NCI-H748 (cell line): ENCODE data around the gene MECR.
"Not testable (repeated sequence)": the region's sequence is repeated elsewhere in the genome, so short reads cannot be mapped to it uniquely, and the experiment has no call there.

Source experiments
- DNase-seq: peaks from one replicate; lab custom pipeline; 2025; ENCODE audit not compliant: unreplicated experiment; lab: John Stamatoyannopoulos, UW

Gene MECR

GRCh38 chr1:29172415-29172939 is 58.3 kb downstream of the MECR start:
- DNase-seq = no peak

- DNase-seq = no peak
Measured at GRCh38 chr1:29171521-29171920, 59.2 kb downstream of the MECR start.

DNA sequence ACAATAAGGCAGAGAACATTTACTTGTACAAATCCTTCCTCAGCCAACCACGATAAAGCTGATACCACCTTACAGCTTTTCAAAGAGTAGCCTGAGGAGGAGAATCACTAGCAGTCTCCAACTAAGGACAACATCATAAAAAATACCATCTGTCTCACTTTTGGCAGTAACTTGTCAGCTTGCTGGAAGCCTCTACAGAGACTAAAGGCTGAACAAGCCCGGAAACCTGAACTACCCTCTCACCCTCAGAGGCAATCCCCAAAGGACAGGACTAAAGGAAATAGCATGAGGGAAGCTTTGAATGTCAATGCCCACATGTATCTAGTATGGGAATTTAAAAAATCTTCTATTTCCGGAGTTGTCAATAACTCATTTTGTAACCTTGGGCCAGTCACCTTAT is 59.6 kb downstream of the MECR start:
- DNase-seq = no peak

- no peak for DNase-seq
Measured at GRCh38 chr1:29169976-29170375, 60.8 kb downstream of the MECR start.

DNA sequence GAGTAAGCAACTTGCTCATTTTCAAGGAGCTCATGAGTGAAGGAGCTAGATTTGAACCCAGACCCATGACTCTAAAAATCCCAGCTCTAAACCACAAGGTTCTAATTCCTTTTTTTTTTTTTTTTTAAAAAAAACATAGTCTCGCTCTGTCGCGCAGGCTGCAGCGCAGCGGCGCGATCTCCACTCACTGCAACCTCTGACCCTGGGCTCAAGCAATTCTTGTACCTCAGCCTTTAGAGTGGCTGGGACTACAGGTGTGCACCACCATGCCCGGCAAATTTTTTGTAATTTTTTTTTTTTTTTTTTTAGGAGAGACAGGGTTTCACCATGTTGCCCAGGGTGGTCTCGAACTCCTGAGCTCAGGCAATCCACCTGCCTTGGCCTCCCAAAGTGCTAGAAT is 62.8 kb downstream of the MECR start:
- no peak for DNase-seq

DNA sequence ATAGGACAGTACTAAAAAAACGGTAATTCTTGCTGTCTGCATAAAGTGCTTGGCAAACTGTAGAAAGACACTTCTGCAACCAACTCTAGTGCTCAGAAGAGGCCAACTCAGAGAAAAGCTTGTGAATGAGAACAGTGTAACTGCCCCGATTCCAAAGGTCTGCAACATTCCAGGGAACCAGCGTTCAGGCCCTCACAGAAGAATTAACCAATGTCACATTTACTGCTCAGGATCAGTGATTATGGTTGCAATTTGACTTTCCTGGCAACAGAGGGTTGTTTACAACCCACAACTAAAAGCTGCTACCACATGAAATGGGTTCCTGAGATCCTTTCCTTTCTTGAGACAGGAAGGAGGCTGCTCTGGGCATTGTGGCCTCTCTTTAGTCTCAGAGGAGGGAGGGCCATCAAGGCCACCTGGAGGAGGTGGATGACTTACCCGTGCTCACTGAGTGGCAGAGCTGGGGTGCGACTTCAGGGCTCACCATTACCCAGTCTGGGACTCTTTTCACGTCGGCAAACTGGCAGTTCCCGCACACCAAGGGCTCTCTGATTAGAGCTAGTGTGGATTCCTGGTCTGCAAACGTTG is 64.3 kb downstream of the MECR start:
- DNase-seq = no peak

DNA sequence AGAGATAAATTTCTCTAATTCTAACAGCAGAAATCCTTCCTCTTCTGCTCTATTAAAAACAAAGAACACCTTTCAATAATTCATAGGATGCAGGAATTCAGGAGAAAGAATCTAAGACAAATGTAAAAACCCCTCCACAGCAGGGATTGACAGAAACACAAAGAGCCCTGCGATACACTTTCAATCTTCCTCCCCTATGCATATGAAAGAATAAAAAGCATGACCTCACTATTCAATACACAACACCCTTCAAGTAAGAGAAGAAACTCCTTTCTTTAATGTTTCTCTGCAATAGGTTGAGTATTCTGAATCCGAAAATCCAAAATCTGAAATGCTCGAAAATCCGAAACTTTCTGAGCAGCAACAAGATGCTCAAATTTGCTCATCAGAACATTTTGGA is 66.1 kb downstream of the MECR start:
- no peak for DNase-seq

DNA sequence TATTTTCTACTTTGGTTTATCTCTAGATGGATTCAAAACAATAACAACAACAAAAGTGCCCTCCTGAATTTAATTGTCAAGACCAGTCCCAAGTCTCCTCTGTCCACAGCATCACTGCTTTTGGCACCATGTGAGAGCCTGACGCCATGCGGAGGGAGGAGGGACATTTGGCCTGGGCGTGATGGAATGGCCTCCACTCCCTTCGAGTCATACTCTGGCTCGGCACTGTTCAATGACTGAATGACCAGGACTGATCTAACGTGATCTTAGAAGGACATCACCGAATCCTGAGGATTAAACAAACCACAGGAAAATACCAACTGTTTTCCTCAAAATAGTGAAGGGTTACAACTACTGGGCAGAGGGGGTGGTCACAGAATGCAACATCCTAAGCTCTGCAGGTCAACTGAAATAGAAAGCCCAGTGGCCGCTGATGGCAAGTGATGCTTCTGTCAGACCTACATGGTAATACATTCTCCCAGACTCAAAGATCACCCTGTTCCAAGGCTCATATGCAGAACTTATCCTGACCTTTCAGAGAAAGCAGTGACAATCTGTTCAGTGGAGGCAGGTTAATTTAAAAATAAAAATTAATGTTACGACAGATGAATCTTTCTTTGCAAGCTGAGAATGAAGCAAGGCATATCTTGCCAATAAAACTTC is 68.1 kb downstream of the MECR start:
- DNase-seq = no peak

- DNase-seq = peak; percentile 15
Measured at GRCh38 chr1:29162025-29162424, 68.7 kb downstream of the MECR start.

GRCh38 chr1:29159773-29160172 is 71.0 kb downstream of the MECR start:
- no peak for DNase-seq

- no peak for DNase-seq
Measured at GRCh38 chr1:29157269-29157601, 73.5 kb downstream of the MECR start.

GRCh38 chr1:29156543-29157268 is 74.0 kb downstream of the MECR start:
- peak; percentile 5 for DNase-seq

DNA sequence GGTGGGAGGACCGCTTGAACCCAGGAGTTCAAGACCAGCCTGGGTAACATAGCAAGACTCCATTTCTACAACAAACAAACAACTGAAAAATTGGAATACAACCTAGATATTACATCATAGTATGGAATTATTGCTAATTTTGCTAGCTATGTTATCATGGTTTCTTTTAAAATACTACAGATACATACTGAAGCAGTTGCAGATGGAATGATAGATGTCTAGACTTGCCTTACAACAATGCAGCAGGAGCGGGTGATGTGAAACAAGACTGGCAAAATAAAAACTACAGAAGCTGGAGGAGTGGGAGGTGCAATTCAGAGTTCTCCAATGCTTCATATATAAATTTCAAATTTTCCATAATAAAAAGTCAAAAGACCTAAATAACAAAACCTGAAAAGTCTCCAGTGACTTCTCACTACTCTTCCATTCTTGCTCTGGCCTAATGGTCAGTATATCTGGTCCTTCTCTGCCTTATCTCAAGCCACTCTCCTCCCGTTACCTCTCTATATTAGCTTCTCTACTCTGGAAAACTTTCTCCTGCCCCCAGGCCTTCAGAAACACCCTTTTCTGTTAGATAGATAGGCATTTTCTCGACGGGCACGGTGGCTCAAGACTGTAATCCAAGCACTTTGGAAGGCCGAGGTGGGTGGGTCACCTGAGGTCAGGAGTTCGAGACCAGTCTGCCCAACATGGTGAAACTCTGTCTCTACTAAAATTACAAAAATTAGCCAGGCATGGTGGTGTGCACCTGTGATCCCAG is 78.5 kb downstream of the MECR start:
- no peak for DNase-seq

GRCh38 chr1:29150346-29150745 is 80.4 kb downstream of the MECR start:
- not testable (repeated sequence) for DNase-seq

DNA sequence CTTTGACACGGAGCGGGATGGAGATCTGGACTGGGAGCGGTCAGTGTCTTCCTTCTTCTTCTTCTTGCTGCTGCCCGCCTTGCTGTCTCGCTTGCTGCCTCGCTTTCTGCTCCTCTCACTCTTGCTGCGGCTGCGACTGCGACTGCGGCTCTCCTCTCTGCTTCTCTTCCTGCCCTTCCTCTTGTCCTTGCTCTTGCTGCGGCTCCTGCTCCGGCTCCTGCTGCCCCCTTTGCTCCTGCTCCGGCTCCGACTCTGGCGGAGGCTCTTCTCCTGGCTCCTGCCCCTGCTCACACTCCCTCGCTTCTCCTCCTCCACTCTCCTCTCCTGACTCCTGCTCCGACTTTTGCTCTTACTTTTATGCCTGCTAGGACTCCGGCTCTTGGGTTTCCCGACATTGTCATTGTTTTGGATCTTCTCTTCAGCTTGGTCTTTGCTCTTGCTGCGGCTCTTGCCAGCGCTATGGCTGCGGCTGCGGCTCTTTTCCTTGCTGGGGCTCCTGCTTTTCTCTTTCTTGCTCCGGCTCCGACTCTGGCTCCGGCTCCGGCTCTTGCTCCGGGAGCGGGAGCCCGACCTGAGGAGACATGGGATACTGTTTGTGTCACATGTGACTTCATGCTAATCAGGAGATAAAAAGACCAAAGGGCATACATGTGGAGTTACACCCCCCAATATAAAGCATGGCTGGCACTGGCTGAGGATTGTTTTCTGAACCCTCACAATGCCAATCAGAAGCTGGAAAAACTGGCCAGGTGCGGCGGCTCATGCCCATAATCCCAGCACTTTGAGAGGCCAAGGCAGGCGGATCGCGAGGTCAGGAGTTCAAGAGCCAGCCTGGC is 81.9 kb downstream of the MECR start:
- DNase-seq = no peak

DNA sequence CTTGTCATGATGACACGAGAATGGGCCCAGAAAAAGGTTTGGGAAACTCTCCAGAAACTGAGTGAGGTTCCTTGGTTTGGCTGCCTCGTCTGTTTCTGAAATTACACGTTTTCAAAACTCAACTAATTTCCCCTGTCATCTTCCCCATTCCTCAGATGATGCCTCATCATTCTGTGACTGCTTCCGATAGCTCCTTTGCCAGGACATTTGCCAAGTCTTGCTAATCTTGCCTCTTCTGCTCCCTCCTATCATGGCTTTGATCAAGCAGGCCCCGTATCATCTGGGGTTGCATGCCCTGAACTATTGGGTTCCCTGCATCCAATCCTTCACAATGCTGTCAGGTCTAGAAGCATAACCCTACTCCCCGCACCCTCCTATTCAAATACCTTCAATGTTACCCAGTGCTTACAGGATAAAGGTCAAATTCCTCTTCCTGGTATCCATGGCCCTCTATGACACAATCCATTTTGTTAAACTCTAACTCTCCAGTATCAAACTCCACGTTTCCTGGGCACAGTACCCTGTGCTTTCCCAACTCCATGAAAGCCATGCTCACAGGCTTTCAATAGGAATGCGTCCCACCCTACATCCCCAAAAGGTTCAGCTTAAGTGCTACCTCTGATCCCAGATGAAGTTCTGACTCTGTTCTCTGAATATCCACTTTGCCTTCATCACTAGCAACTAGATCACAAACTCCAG is 84.8 kb downstream of the MECR start:
- DNase-seq = no peak

GRCh38 chr1:29144178-29144577 is 86.6 kb downstream of the MECR start:
- DNase-seq = no peak

- no peak for DNase-seq
Measured at GRCh38 chr1:29142714-29143113, 88.0 kb downstream of the MECR start.
